ENCODE data around the gene SDCBP2. TPM values are rescaled to one million over a fixed set of nuclear protein-coding genes. Genes with fewer than 3 reads are reported as not detected.
A peak's percentile ranks its signal among the peaks of the same experiment; 100 is the strongest.

Gene SDCBP2
- total and polyA plus RNA-seq, 2 of the 8 experiments (the other 6 are each of a cell fraction or from before 2014, with no cell fraction given): 4.2 to 6.7 TPM

DNA sequence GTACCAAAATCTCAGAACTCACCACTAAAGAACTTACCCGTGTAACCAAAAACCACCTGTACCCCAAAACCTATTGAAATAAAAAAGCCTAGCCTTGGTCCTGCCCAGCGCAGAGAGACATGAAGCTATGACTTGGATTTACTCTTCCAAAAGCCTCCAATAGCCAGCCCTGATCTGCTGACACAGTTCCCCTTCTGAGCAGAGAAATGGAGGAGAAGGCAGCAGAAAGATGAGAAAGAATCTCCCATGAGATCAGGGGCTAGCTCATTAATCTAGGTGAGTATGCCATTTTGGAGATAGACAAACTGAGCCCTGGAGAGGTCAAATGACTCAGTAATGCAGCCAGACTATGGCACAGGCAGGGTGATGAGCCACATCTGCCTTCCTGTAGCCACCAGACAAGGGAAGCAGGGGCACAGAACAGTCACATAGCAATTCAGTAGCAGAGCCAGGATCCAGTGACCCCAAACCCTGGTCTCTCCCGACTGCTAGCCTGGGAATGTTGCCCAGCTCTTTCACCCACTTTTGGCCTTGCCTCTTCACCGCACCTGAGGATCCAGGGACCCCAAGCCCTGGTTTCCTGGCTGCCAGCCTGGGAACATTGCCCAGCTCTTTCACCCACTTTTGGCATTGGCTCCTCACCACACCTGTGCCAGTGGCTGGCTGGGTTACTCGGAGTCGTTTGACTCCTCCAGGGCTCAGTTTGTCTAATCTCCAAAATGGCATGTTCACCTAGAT, 7.2 kb upstream of the SDCBP2 start:
- peaks cover 0 to 2% (median 0%) of the 10 kb centered on the region in 4 experiments; a peak in 3 of 7 replicates for H3K4me1 ChIP-seq (replicated peaks in 1 of 4; ENCODE audit: control insufficient read depth in 3 of 4, insufficient read depth in 4 of 4, low read length in 3 of 4)
- peak in 1 of 2 experiments; percentile 37 for DNase-seq (ENCODE audit: low read depth in 1 of 2, low spot score in 2 of 2)
- CTCF ChIA-PET (ENCODE audit: partially characterized antibody): interaction anchor here (0.6 to 2.4 kb wide), 6 partner anchors 24 to 1338 kb away, joined by 3 to 7 read pairs (median 3); no protein-coding TSS in a partner anchor
- H2AK5ac ChIP-seq (ENCODE audit: low read depth, low read length): no peak overlapping the region
- no peak overlapping the region for H4K8ac ChIP-seq (ENCODE audit: extremely low read depth, insufficient read depth, low read length)
- H4K5ac ChIP-seq (ENCODE audit: insufficient read length, low read depth, low read length): no peak overlapping the region
- TF ChIP-seq BRCA1 (IDR thresholded peaks at IDR 0.05; ENCODE audit: low read depth, low read length) (no peak), SIN3A (conservative IDR thresholded peaks at IDR 0.05 in 1 of 2, IDR thresholded peaks at IDR 0.05 in 1 of 2; ENCODE audit: low read depth in 1 of 2, low read length in 2 of 2) (no peak), SIX5 (IDR thresholded peaks at IDR 0.05; ENCODE audit: low read depth, low read length) (no peak)
- TF ChIP-seq, protein P1, sequence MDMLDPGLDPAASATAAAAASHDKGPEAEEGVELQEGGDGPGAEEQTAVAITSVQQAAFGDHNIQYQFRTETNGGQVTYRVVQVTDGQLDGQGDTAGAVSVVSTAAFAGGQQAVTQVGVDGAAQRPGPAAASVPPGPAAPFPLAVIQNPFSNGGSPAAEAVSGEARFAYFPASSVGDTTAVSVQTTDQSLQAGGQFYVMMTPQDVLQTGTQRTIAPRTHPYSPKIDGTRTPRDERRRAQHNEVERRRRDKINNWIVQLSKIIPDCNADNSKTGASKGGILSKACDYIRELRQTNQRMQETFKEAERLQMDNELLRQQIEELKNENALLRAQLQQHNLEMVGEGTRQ (IDR thresholded peaks at IDR 0.05; ENCODE audit: low read length): no peak
- no peak overlapping the region for H3K4ac ChIP-seq (replicated peaks; ENCODE audit: insufficient read length, low read depth, low read length)
- H4K20me1 ChIP-seq (replicated peaks in 1 of 2; ENCODE audit: control insufficient read depth in 1 of 2, insufficient read depth in 2 of 2, low read length in 2 of 2): peaks cover 7 to 20% of the 10 kb centered on the region in 2 experiments
- no peak overlapping the region; the same call in 1 of the 2 replicates for H2BK12ac ChIP-seq (ENCODE audit: low read depth, low read length)
- H2AFZ ChIP-seq (ENCODE audit: low read length): no peak overlapping the region
- H4K91ac ChIP-seq (replicated peaks; ENCODE audit: insufficient read length, low read length): no peak overlapping the region
- no peak for FAIRE-seq
- H3K14ac ChIP-seq (ENCODE audit: insufficient read length): no peak overlapping the region
- H3K79me2 ChIP-seq (ENCODE audit: control insufficient read depth in 1 of 2, insufficient read depth in 2 of 2, low read length in 2 of 2): peaks cover 0 to 3% of the 10 kb centered on the region in 2 experiments; a peak in 1 of 4 replicates
- H3K36me3 ChIP-seq (ENCODE audit: control insufficient read depth in 2 of 4, insufficient read depth in 4 of 4, low read length in 3 of 4): peaks cover 0 to 3% (median 0%) of the 10 kb centered on the region in 4 experiments; a peak in 1 of 8 replicates
- H3K27ac ChIP-seq (ENCODE audit: low read depth, low read length): no peak overlapping the region
- H3K23me2 ChIP-seq (ENCODE audit: low read depth, low read length): no peaks in the 10 kb centered on the region
- H3K9ac ChIP-seq (replicated peaks in 1 of 4; ENCODE audit: extremely low read depth in 1 of 4, low read depth in 3 of 4, low read length in 3 of 4): no peak overlapping the region
- H3K4me3 ChIP-seq (ENCODE audit: extremely low read depth in 1 of 4, insufficient read depth in 2 of 4, low read depth in 3 of 4, low read length in 4 of 4): no peak overlapping the region
- H3K27me3 ChIP-seq (replicated peaks in 1 of 4; ENCODE audit: control insufficient read depth in 3 of 4, extremely low read depth in 1 of 4, insufficient read depth in 3 of 4, low read length in 3 of 4): no peaks in the 10 kb centered on the region
- H3K79me1 ChIP-seq (ENCODE audit: low read depth, low read length): peaks cover 3% of the 10 kb centered on the region
- no peak overlapping the region for H3K56ac ChIP-seq (replicated peaks; ENCODE audit: insufficient read length, low read depth, low read length)
- H3K4me2 ChIP-seq (ENCODE audit: insufficient read depth in 1 of 2, low read depth in 2 of 2, low read length in 2 of 2): no peak overlapping the region
- H3K18ac ChIP-seq (ENCODE audit: extremely low read depth, low read length): no peak overlapping the region
- H2BK120ac ChIP-seq (replicated peaks; ENCODE audit: low read depth, low read length): no peak overlapping the region
- H2BK20ac ChIP-seq (ENCODE audit: low read length): no peak overlapping the region
- 86% methylated on average over 6 of the region's 6 CpGs; no CpG with 5 or more reads in 1 of the 2 experiments for WGBS, 2 experiments (ENCODE audit: extremely low coverage in 1 of 2, insufficient coverage in 1 of 2, insufficient read length in 1 of 2, insufficient replicate concordance in 2 of 2, low coverage in 1 of 2, low lambda C conversion rate in 2 of 2, missing lambda C conversion rate in 1 of 2)
- no peak overlapping the region for H2BK15ac ChIP-seq (ENCODE audit: low read length)
- no peak overlapping the region for H2BK5ac ChIP-seq (ENCODE audit: low read depth, low read length)
- POLR2A ChIA-PET (ENCODE audit: partially characterized antibody): interaction anchor here (0.9 to 3.2 kb wide), 8 partner anchors 8 to 48 kb away, joined by 3 to 27 read pairs (median 4); partner anchors contain the start of gene SDCBP2
- no peak overlapping the region for H3K23ac ChIP-seq (ENCODE audit: insufficient read length)
- no peaks in the 10 kb centered on the region for H3K9me3 ChIP-seq (ENCODE audit: insufficient read depth in 2 of 2, low read depth in 1 of 2, low read length in 1 of 2)

Measured in H1 (cell line).